ENCODE data around the gene ITGA1.
"Not testable (repeated sequence)": the region's sequence is repeated elsewhere in the genome, so short reads cannot be mapped to it uniquely, and the experiment has no call there.

ITGA1 gene

DNA sequence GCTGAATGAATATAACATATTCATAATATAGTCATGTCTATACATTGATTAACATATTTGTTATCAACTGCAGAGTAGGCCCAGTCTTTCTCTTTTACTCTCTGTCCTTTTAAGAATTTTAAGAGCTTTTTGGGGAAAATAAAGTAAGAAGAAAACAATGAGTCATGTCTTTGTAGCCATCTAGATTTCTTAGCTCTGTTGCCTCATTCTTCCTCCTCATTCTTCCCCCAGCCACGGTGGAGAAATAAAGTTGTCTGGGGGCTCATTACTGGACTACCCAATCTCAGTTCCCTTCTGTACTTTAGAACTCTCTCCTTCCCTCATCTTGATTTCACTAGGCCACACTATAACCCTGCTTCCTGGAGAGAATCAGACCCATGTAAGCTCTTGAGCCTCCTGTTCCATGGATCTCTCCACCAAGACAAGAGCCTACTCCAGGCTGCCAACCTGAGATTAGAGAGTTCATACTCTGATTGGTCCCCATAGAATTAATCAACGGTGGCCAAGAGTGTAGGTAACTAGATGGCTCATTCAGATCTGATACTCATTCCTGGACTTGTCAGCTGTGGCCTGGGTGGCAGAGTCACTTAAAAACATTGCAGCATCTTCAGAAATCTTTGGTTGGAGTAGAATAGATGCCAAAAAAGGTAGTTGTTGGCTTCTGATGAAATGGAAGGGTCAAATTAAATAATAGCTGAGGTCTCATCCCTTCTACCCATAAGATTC is 44.2 kb downstream of the ITGA1 start:
- no peak for DNase-seq (ENCODE audit: low read depth)

DNA sequence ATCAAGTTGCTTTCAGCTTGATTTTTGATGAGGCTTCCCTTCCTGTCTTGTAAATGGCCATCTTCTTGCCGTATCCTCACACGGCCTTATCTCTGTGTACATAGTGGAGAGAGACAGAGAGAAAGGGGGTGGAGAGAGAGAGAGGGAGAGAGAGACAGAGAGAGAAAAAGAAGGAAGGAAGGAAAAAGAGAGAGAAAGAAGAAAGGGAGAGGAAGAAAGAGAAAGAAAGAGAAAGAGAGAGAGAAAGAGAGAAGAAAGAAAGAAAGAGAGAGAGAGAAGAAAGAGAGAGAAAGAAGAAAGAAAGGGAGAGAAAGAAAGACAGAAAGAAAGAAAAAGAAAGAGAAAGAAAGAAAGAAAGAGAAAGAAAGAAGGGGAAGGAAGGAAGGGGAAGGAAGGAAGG is 46.6 kb downstream of the ITGA1 start:
- no peak for DNase-seq (ENCODE audit: low read depth)

DNA sequence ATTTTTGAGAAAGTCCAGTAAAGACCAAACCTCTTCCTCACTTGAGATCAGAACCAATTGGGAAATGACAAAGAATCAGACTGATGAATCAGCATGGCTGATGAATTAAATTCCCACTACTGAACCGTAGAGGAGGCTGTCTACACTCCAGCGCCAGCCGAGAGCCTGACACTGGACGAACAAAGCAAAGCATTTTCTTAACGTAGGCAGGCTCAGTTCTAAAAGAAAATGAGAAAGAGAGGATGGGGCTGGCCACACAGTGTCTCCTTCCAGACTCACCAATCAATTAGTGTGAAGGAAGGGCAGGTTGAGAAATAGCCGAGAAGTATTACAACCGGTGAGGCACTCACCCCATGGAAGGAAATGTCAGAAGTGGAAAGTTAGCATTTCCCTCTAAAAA is 49.4 kb downstream of the ITGA1 start:
- DNase-seq (ENCODE audit: low read depth) = no peak

DNA sequence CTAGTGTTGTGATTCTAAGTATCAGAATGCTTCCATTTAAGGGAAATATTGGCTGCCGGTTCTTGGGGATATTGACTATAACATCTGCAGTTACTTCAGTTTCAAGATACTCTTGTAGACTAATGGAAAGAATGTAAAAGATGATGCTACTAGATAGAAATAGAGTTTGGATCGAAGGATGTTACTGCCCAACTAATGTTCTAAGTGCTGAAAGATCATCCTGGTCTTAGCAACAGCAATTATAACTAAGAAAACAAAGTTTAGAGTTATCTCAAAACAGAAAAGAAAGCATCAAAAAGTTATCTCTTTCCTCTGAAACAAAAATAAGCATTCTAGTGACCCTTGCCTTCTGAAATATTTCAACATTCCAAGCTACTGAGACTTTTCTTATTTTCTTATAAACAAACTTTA is 49.9 kb downstream of the ITGA1 start:
- peak; percentile 33 for DNase-seq (ENCODE audit: low read depth)

DNA sequence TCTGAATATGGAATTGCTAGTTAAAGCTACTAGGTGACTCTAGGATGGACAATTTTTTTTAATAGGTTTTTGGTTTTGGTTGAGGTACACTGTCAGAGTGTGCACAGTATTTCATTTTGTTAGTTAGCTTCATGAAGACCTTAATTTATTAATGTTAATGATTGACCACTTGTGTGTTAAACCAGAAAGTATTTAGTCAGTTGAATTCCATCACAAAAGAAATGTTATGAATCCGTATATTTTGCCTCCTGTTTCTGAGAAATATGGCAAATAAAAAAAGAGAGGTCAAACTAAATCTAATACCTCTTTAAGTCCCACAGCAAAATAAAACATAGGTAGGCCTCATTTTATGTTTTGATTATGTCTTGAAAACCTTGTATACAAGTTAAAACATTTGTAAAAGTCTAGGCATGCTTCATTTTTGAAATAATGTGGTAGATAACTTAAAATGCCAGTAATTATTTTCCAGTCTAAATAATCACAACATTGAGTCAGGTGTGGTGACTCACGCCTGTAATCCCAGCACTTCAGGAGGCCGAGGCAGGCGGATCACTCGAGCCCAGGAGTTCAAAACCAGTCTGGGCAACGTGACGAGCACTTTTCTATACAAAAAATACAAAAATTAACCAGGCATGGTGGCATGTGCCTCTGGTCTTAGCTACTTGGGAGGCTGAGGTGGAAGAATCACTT is 50.8 kb downstream of the ITGA1 start:
- DNase-seq (ENCODE audit: low read depth) = no peak

DNA sequence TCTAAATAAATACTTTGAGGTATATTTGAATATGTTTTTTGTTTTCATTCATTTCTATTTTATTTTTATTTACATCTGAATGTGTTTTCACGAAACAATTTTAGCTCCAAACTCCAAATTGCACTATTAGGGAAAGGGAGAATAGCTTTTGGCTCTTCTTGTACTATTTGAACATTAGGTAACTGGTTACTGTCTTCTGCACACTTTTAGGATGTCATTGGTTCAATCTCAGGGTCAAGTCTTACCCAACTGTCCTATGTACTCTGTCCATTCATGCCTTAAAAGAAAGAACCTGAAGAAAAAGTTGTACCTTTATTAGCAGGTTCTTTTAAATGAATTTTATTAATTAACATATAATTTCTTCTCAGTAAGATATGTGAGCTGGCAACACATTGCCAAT is 51.6 kb downstream of the ITGA1 start:
- no peak for DNase-seq (ENCODE audit: low read depth)

DNA sequence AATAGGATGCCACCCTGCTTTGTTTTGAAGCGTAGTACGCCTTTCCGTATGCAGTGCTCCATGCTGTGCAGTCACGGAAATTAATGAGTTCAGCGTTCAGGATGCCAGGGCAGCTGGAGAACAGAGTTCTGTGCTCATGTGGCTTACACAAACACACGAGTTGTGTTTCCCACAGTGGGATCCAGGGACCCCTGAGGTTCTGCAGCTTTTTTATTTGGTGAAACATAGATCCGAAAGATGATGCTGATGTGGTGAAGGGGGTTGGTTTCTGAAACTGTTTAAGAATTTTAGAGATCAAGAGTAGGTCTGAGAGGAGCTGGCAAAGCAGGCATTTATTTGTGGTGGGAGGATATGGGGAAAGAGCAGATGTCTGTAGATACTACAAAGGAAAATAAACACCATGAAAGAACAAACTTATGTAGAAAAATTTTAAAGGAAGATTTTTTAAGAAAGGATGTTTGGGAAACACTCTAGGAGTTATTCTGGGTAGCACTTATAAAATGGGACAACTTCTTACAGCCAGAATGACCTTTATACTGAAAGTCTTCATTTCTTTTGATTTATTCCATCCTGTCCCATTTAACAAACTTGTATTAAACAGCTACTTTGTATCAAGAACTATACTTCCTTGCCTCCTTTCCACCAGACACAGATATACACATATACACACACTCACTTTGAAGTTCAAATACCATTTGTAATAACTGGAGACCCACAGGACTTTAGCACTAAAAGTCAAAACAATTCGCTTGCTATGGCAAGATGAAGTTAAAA is 52.7 kb downstream of the ITGA1 start:
- DNase-seq (ENCODE audit: low read depth) = no peak

DNA sequence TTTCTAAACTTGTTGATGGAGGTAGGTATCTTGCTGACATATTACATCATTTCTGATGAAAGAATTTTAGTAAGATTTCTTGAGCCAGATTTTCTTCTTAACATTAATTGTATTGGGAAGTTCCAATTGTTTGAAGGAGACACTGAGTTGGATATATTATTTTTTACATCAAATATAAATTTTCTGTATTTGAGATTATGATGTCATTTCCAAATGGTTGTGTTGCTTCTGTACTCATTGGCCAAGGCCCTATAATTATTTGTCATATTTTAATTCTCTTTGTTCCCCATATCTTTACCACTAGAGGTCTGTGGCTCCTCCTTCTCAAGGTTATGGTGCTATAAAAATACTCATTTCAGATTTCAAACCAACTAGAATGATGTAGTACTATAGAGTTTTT is 53.4 kb downstream of the ITGA1 start:
- DNase-seq (ENCODE audit: low read depth) = no peak

DNA sequence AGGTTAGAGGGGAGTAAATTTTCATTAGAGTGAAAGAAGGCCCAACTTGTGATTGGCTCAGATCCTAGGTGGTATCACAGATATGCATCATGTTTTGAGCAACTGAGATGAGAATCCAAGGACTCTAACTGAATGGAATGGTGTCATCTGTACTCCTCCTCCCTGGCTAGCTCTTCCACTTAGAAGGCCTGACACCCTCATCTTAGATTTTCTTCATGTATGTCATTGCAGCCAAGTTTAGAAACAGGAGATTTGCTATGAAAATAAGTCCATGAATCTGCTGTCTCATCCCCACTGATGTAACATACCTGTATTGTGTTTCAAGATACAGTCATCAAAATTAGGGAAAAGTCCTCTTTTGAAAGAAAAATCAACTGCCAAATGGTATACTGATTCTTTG is 54.4 kb downstream of the ITGA1 start:
- DNase-seq (ENCODE audit: low read depth) = no peak

DNA sequence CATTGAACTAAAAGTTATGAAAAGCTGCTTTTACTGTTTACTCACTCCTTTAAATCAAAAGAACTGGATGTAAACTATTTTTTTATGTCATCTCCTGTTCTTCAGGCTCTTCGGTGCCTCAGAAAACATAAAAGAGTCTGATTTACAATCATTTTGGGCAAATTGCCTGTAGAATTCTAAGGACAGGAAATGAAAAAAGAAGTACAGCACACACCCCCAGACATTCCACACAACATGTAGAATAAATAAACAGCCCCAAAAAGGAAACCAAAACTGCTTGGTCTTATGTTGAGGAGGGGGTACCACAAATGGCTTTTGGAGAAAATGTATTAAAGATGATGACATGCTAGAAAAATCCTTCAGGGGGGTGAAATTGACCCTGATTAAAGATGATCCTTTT is 57.2 kb downstream of the ITGA1 start:
- no peak for DNase-seq (ENCODE audit: low read depth)

DNA sequence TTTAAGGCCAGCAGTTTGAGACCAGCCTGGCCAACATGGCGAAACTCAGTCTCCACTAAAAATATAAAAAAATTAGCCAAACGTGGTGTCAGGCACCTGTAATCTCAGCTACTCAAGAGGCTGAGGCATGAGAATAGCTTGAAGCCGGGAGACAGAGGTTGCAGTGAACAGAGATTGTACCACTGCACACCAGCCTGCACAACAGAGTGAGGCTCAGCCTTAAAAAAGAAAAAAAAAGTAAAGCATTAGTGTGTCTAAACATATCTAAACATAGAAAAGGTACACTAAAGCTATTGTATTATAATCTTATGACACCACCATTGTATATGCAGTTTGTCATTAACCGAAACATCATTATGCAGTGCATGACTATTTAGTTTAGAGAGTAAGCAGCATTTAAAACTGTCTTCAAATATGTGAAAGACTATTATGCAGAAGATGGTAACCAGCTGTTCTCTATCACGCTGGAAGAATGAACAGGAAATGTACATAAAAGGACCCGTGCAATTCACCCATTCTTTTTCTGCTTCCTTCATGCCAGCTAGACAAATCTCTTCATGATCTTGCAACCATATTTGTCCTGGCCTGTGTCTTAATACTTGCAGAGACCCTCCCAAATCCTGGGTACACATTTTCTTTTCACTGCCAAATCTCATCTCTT is 58.6 kb downstream of the ITGA1 start:
- DNase-seq (ENCODE audit: low read depth) = no peak

DNA sequence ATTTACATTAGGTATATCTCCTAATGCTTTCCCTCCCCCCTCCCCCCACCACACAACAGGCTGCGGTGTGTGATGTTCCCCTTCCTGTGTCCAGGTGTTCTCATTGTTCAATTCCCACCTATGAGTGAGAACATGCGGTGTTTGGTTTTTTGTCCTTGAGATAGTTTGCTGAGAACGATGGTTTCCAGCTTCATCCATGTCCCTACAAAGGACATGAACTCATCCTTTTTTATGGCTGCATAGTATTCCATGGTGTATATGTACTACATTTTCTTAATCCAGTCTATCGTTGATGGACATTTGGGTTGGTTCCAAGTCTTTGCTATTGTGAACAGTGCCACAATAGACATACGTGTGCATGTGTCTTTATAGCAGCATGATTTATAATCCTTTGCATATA is 61.0 kb downstream of the ITGA1 start:
- DNase-seq (ENCODE audit: low read depth) = not testable (repeated sequence)

DNA sequence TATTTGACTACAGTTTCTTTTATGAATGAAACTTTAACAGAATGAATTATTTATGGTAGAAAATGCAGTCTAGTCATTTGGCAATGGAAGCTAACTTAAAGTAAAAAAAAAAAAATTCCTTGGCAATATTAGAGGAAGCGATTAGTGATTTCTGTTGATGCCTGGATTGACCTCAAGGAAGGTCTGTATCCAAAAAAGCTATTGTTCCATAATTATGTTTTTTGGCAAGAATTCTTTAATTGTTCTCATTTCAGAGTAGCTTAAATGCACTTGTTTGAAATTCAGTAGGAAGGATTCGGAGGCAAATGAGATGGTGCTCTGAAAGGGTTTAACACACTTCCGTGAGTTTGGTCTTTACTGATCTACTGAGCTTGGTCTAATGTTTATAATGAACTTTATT is 61.8 kb downstream of the ITGA1 start:
- no peak for DNase-seq (ENCODE audit: low read depth)

DNA sequence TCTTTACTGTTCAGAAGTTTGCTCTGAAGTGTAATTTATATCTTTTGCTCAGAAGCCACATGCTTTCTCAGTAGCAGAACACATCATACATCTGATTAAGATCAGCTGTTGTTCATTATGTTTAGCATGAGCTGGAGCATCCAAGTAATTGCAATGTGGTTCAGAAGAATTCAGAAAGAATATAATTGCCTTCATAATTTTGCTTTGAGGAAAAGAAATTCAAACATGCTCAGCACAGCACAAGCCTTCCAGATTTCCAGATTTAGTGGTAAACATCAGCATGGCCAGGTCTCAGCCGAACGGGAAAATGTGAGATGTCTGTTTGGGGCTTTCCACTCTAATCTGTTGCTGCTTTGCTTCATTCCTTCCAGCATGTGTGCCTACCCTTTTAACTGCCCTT is 65.9 kb downstream of the ITGA1 start:
- DNase-seq (ENCODE audit: low read depth) = no peak

DNA sequence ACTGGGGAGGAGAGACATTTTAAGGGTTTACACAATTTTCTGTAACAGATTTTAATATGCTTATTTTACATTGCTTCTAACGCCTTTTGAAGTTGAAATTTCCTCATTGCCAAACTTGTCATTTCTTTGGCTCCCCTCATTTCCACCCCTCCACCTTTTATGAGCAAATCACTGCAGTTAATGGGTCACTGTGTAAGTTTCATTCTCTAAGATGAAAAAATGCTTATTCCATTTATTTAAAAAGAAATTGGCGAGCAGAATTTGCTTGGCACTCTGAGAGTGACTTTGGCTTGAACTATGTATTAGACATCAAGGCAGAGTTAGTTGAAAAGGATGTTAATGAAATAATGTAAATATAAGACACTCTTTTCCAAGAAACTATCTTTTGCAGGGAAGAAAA is 66.6 kb downstream of the ITGA1 start:
- no peak for DNase-seq (ENCODE audit: low read depth)

DNA sequence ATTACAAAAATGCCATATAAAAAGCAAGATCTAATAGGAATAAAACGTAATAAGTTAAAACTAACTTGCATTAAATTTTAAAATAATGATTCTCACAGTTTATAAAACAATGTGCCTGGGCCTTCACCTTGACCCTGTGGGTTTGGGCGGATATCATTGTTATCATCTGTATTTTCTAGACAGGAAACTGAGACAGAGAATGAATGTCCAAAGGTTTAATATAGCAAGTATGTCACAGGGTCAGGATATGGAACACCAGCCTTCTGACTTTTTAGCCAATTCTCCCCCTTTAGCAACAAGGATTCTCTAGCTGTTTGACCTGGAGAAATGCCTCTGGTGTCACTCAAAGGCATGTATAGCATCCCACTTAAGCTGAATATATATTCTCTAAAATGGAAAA is 67.2 kb downstream of the ITGA1 start:
- DNase-seq (ENCODE audit: low read depth) = no peak

DNA sequence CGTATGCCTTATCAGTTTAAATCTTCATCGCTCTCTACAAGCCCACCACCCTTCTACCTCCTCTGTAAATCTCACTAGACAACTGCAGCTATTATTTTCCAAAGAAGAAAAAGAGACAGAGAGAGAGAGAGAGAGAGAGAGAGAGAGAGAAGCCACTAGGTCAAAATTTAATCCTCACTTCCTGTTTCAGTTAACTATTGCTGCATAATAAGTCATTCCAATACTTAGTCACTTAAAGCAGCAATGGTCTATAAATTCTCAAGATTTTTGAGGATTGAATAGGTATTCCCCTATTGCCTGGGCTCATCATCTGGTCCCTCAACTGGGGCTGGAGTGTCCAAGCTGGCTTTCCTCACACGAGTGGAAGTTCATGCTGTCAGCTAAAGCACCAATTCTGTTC is 68.8 kb downstream of the ITGA1 start:
- no peak for DNase-seq (ENCODE audit: low read depth)

DNA sequence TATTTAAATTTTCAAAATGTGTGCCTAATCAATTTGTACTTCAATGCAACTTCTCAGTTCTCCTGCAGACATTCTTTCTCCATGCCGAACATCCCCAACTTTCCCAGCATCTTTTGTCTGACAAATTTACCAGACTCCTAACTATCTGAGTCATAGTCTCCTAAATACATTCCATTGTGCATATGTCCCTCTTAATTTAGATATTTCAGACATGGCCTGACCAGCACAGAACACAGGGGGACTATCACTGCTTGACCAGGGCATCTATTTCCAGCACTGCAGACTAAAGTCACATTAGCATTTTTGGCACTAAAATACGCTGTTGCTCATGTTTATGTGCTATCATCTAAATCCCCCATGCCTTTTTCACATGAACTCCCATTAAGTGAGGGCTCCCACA is 71.9 kb downstream of the ITGA1 start:
- DNase-seq (ENCODE audit: low read depth) = no peak

DNA sequence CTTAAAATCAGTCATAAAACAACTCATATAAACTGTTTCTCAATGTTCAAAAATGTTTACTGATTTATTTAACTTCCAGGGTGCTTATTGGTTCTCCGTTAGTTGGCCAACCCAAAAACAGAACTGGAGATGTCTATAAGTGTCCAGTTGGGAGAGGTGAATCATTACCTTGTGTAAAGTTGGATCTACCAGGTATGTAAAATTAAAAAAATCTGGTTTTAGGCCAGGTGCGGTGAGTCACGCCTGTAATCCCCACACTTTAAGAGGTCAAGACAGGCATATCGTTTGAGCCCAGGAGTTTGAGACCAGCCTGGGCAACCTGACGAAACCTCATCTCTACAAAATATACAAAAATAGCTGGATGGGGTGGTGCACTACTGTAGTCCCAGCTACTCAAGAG is 73.7 kb downstream of the ITGA1 start:
- DNase-seq (ENCODE audit: low read depth) = no peak

DNA sequence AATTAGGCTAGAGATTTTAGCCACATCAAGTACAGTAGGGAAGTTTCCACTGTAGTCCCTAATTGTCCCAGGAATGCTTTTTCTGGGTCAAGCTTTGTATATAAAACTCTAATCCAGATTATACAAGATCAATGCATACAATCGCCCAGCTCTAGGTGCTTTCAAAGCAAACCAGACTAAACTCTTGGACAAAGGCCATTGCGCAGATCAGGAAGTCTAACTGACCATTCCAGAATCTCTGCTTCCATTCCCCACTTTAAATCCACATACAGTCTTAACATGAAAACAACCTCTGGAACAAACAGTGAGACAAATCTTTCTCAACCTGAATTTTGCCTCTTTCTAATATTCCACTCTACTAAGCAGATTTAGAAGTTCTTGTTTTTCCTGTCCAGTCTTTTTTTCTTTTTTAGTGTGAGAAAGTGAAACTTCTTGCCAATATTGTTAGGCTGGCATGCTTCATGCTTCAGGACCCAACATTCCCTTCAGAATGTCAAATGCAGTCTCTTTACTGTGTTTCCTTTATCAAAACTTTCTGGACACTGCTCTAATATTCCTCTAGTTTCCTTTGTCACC is 76.1 kb downstream of the ITGA1 start:
- no peak for DNase-seq (ENCODE audit: low read depth)

DNA sequence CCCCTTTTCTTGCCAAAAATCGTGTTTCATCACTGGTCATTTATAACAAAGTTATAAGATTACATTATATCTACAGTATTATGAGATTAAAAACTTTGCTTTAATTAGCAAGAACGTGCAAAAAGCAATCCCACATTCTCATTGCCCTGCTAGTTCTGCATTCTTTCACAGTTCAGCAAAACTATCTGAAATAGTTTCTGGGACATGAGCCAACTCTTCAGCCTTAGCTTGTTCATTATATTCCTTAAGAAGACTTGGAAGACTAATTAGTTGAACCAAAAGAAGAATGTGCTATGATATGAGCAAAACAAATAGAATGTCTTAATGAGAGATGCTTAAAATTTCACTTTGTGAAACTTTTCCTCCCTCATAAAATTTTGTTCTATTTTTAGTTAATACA is 76.7 kb downstream of the ITGA1 start:
- DNase-seq (ENCODE audit: low read depth) = no peak

DNA sequence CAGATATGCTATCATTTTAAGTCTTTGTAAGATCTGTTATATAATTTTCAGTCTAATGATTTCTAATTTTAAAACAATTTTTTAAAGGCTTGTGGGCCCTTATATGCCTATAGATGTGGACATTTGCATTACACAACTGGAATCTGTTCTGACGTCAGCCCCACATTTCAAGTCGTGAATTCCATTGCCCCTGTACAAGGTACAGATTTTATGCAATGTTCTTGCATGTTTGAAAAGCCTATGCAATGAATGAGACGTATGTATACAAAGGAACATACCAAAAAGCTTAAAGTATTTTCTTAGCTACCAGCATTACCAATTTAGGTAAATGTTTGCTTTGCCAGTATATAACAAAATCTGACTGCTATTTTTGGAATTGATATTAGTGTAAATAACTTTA is 77.2 kb downstream of the ITGA1 start:
- no peak for DNase-seq (ENCODE audit: low read depth)

Measured in fibroblast of the conjunctiva (primary cell).